ENCODE data around the gene MRPL17. TPM values are rescaled to one million over a fixed set of nuclear protein-coding genes. Genes with fewer than 3 reads are reported as not detected.
A peak's percentile ranks its signal among the peaks of the same experiment; 100 is the strongest.

Gene MRPL17
- total and polyA plus RNA-seq, 4 donors = 14.0 to 21.8 (median 19.0) TPM

DNA sequence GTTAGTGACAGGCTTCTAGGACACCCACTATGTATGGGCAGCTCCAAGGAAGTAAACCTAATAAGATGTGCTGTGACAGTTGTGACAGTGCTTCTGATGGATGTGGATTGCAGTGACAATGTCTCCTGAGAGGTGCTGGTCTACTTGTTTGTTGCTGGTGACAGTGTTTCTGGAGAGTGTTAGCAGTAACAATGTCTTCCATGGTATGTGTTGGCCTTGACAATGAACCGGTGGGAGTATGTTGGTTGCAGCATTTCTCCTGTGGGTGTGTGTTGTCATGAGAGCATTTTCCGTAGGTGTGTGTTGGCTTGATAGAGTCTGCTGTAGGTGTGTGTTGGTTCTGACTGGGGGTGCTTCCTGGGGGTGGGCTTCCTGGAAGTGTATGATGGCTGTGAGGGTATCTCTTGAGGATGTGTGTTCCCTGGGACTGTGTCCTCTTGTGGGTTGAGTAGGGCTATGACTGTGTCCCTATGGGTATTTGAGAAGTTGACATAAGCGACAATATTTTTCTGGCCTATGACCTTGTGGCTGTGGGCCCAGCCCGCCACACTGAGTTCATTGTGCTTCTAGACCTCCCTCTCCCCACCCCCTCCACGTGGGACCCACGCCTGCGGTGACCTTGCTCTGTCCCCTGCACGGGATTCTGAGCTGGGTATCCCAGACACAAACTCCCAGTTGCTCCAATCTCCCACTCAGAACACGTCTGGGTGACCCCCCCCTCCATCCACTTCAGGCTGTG, 28.7 kb downstream of the MRPL17 start:
- DNase-seq (ENCODE audit: low spot score) = no peak
- Histone ChIP-seq H3K36me3 (ENCODE audit: control insufficient read depth in 4 of 4, insufficient read depth in 3 of 4, low read depth in 1 of 4, low read length in 3 of 4) (no peaks in the 10 kb centered on the region), H3K27ac (ENCODE audit: low read depth in 1 of 2, low read length in 2 of 2) (no peak overlapping the region), H3K4me1 (ENCODE audit: control insufficient read depth in 4 of 4, insufficient read depth in 4 of 4, low read length in 3 of 4) (peaks cover 0 to 10% (median 3%) of the 10 kb centered on the region in 4 donors), H3K4me3 (ENCODE audit: low read depth in 1 of 3, low read length in 3 of 3) (no peak overlapping the region), H3K27me3 (ENCODE audit: control insufficient read depth in 4 of 4, insufficient read depth in 4 of 4, low read length in 3 of 4) (no peaks in the 10 kb centered on the region), H3K9me3 (ENCODE audit: control insufficient read depth in 4 of 4, low read length in 3 of 4) (no peaks in the 10 kb centered on the region), H3K9ac (ENCODE audit: low read depth in 1 of 2, low read length in 2 of 2) (no peak overlapping the region)
- TF ChIP-seq, protein P1, sequence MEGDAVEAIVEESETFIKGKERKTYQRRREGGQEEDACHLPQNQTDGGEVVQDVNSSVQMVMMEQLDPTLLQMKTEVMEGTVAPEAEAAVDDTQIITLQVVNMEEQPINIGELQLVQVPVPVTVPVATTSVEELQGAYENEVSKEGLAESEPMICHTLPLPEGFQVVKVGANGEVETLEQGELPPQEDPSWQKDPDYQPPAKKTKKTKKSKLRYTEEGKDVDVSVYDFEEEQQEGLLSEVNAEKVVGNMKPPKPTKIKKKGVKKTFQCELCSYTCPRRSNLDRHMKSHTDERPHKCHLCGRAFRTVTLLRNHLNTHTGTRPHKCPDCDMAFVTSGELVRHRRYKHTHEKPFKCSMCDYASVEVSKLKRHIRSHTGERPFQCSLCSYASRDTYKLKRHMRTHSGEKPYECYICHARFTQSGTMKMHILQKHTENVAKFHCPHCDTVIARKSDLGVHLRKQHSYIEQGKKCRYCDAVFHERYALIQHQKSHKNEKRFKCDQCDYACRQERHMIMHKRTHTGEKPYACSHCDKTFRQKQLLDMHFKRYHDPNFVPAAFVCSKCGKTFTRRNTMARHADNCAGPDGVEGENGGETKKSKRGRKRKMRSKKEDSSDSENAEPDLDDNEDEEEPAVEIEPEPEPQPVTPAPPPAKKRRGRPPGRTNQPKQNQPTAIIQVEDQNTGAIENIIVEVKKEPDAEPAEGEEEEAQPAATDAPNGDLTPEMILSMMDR (IDR thresholded peaks at IDR 0.05; ENCODE audit: low read depth, low read length, missing input control) = no peak
- TF ChIP-seq JUND (IDR thresholded peaks at IDR 0.05) = no peak
- TF ChIP-seq NR2F2 (IDR thresholded peaks at IDR 0.05) = peak; percentile 67
- 29% methylated on average over 9 of the region's 9 CpGs for WGBS

DNA sequence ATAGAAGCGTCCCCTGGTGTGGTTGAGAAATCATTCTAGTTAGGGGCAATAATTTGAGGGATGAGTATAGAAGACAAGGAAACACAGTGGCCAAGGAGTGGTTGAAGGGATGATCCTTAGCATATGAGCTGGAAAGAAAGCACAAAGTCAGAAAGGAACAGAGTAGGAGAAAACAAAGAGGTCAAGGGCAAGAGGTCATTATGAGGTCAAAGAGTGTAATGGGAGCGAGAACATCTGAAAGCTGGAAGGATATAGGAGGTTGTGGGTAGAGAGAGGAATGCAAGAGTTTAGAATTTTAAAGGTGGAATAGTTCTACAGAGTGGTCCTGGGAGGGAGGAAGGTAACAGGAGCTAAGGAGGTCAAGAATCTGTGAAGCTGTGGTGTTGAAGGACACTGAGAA, 29.5 kb downstream of the MRPL17 start:
- no peaks in the 10 kb centered on the region for H3K9me3 ChIP-seq (ENCODE audit: control insufficient read depth in 4 of 4, low read length in 3 of 4)
- no peak overlapping the region for H3K9ac ChIP-seq (ENCODE audit: low read depth in 1 of 2, low read length in 2 of 2)
- no peaks in the 10 kb centered on the region for H3K36me3 ChIP-seq (ENCODE audit: control insufficient read depth in 4 of 4, insufficient read depth in 3 of 4, low read depth in 1 of 4, low read length in 3 of 4)
- H3K27ac ChIP-seq (ENCODE audit: low read depth in 1 of 2, low read length in 2 of 2) = no peak overlapping the region
- 89% methylated on average over 2 of the region's 2 CpGs for WGBS
- no peaks in the 10 kb centered on the region for H3K27me3 ChIP-seq (ENCODE audit: control insufficient read depth in 4 of 4, insufficient read depth in 4 of 4, low read length in 3 of 4)
- TF ChIP-seq, protein P1 (IDR thresholded peaks at IDR 0.05; ENCODE audit: low read depth, low read length, missing input control) = no peak
- peak; percentile 33 for TF ChIP-seq NR2F2 (IDR thresholded peaks at IDR 0.05)
- H3K4me3 ChIP-seq (ENCODE audit: low read depth in 1 of 3, low read length in 3 of 3) = no peak overlapping the region
- DNase-seq (ENCODE audit: low spot score) = no peak
- H3K4me1 ChIP-seq (ENCODE audit: control insufficient read depth in 4 of 4, insufficient read depth in 4 of 4, low read length in 3 of 4) = peaks cover 0 to 10% (median 3%) of the 10 kb centered on the region in 4 donors

DNA sequence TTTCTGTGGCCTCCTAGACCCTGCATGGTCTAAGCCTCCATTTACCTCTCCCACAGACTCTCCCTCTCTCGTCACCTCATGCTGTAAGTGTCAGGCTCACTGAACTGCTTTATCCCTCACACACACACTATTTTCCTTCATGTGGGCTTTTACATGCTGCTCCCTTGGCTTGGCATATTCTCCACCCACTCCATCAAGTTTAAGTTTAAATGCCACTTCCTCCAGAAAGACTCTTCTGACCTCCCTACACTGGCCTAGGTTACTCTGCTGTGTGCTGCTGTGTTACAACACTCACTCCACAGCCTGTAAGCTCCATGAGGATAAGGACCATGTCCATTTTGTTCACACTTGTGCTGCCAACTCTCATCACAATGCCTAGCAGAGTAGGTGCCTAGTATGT, 30.0 kb downstream of the MRPL17 start:
- Histone ChIP-seq H3K9ac (ENCODE audit: low read depth in 1 of 2, low read length in 2 of 2) (no peak overlapping the region), H3K4me3 (ENCODE audit: low read depth in 1 of 3, low read length in 3 of 3) (no peak overlapping the region), H3K27me3 (ENCODE audit: control insufficient read depth in 4 of 4, insufficient read depth in 4 of 4, low read length in 3 of 4) (no peaks in the 10 kb centered on the region), H3K4me1 (ENCODE audit: control insufficient read depth in 4 of 4, insufficient read depth in 4 of 4, low read length in 3 of 4) (peaks cover 0 to 10% (median 3%) of the 10 kb centered on the region in 4 donors), H3K27ac (ENCODE audit: low read depth in 1 of 2, low read length in 2 of 2) (no peak overlapping the region), H3K9me3 (ENCODE audit: control insufficient read depth in 4 of 4, low read length in 3 of 4) (no peaks in the 10 kb centered on the region), H3K36me3 (ENCODE audit: control insufficient read depth in 4 of 4, insufficient read depth in 3 of 4, low read depth in 1 of 4, low read length in 3 of 4) (no peaks in the 10 kb centered on the region)
- DNase-seq (ENCODE audit: low spot score) = no peak
- WGBS = 89% methylated on average over 1 of the region's 1 CpG
- TF ChIP-seq EGR1 (IDR thresholded peaks at IDR 0.05; ENCODE audit: low read depth in 2 of 2) (no peak), TAF1 (conservative IDR thresholded peaks at IDR 0.05) (no peak), GABPA (IDR thresholded peaks at IDR 0.05 in 1 of 2, conservative IDR thresholded peaks at IDR 0.05 in 1 of 2) (no peak), FOXA1 (IDR thresholded peaks at IDR 0.05) (no peak), RAD21 (IDR thresholded peaks at IDR 0.05) (no peak), RXRA (IDR thresholded peaks at IDR 0.05) (no peak), HNF4A (conservative IDR thresholded peaks at IDR 0.05) (no peak), FOXA2 (IDR thresholded peaks at IDR 0.05) (no peak), NR2F2 (IDR thresholded peaks at IDR 0.05) (no peak), JUND (IDR thresholded peaks at IDR 0.05) (no peak), SP1 (IDR thresholded peaks at IDR 0.05) (no peak)
- TF ChIP-seq, protein P1 (IDR thresholded peaks at IDR 0.05; ENCODE audit: low read depth, low read length, missing input control) = no peak
- TF ChIP-seq, protein P2, sequence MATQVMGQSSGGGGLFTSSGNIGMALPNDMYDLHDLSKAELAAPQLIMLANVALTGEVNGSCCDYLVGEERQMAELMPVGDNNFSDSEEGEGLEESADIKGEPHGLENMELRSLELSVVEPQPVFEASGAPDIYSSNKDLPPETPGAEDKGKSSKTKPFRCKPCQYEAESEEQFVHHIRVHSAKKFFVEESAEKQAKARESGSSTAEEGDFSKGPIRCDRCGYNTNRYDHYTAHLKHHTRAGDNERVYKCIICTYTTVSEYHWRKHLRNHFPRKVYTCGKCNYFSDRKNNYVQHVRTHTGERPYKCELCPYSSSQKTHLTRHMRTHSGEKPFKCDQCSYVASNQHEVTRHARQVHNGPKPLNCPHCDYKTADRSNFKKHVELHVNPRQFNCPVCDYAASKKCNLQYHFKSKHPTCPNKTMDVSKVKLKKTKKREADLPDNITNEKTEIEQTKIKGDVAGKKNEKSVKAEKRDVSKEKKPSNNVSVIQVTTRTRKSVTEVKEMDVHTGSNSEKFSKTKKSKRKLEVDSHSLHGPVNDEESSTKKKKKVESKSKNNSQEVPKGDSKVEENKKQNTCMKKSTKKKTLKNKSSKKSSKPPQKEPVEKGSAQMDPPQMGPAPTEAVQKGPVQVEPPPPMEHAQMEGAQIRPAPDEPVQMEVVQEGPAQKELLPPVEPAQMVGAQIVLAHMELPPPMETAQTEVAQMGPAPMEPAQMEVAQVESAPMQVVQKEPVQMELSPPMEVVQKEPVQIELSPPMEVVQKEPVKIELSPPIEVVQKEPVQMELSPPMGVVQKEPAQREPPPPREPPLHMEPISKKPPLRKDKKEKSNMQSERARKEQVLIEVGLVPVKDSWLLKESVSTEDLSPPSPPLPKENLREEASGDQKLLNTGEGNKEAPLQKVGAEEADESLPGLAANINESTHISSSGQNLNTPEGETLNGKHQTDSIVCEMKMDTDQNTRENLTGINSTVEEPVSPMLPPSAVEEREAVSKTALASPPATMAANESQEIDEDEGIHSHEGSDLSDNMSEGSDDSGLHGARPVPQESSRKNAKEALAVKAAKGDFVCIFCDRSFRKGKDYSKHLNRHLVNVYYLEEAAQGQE (IDR thresholded peaks at IDR 0.05) = no peak
- TF ChIP-seq, protein P3, sequence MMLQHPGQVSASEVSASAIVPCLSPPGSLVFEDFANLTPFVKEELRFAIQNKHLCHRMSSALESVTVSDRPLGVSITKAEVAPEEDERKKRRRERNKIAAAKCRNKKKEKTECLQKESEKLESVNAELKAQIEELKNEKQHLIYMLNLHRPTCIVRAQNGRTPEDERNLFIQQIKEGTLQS (IDR thresholded peaks at IDR 0.05) = no peak

Measured in liver (tissue), 9 donors.